AG10803 (cell line): ENCODE measurements around the gene SLC25A11.

Source experiments
- DNase-seq: peaks from one replicate; pipeline ENCODE4 v3.0.0; 2010; ENCODE audit warnings: low read depth
- H3K4me3 ChIP-seq: 2 replicates; pipeline ENCODE4 v1.5.1; 2011; ENCODE audit warnings: mild to moderate bottlenecking, low read length, control low read depth
- TF ChIP-seq, protein P1 (sequence below): conservative IDR thresholded peaks from 2 replicates; pipeline ENCODE4 v1.5.1; 2011; ENCODE audit warnings: mild to moderate bottlenecking, low read length, control low read depth, inconsistent platforms

The SLC25A11 gene

DNA sequence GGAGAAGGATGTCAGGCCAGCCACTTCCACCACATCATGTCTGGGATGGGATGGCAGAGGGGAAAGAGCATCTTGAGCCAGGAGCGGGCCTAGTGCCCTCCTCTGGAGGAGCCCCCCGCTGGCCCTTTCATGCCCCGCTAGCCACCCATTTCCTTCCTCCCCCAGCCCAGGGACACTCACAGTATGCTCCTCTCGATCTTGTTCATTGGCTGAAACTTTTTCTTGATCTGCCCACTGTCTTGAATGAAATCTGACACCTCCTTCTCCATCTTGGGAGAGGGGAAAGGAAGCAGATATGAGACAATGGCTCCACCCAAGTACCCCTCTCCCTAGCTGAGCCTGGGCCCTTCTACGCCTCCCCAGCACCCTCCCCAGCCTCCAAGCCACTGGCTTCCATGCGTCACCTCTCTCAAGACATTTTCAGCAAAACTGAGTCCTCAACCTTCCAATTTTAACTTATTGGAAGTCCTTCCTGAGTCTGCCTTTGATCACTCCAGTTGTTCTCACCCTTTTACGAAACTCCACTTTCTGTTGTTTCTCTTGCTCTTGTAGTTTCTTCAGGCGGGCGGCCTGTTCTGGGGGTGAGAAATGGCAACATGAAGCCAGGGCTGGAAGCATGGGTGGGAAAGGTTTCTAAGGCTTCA is 20.6 kb upstream of the SLC25A11 start:
- H3K4me3 ChIP-seq, result no peak overlapping the region
- no peak for DNase-seq
- TF ChIP-seq, protein P1, sequence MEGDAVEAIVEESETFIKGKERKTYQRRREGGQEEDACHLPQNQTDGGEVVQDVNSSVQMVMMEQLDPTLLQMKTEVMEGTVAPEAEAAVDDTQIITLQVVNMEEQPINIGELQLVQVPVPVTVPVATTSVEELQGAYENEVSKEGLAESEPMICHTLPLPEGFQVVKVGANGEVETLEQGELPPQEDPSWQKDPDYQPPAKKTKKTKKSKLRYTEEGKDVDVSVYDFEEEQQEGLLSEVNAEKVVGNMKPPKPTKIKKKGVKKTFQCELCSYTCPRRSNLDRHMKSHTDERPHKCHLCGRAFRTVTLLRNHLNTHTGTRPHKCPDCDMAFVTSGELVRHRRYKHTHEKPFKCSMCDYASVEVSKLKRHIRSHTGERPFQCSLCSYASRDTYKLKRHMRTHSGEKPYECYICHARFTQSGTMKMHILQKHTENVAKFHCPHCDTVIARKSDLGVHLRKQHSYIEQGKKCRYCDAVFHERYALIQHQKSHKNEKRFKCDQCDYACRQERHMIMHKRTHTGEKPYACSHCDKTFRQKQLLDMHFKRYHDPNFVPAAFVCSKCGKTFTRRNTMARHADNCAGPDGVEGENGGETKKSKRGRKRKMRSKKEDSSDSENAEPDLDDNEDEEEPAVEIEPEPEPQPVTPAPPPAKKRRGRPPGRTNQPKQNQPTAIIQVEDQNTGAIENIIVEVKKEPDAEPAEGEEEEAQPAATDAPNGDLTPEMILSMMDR, result no peak

DNA sequence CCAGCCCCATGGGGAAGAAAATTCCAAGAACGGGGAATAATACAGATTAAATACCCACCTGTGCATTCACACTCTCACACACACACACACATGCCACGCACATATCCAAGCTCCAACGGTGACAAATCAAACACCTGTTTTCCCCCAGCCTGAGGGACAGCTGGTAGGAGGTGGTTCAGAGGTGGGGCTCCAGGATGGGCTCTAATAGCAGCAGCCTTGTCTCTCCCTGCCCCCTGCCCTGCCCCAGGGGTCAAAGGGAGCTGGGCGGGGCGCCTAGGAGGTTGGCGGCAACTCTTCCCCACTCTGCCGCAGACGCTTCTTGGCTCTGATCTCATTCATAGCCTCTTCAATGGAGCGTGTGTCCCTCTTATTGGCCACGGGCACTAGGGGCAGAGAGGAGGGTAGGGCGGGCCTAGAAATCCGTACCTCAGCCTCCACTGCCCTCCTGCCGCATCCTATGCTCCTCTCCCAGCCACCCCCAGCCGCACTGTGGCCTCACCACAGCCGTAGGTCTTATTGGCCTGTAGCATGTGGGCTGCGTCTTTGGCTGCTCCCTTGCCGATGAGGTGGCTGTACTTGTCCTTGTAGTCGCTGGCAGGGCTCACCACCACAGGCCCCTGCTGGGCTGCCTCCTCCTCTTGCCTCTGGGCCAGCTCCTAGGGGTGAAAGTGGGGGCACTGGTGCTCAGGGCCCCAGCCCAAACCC is 19.6 kb upstream of the SLC25A11 start:
- H3K4me3 ChIP-seq, result no peak overlapping the region
- TF ChIP-seq, protein P1, result no peak
- DNase-seq, result no peak

DNA sequence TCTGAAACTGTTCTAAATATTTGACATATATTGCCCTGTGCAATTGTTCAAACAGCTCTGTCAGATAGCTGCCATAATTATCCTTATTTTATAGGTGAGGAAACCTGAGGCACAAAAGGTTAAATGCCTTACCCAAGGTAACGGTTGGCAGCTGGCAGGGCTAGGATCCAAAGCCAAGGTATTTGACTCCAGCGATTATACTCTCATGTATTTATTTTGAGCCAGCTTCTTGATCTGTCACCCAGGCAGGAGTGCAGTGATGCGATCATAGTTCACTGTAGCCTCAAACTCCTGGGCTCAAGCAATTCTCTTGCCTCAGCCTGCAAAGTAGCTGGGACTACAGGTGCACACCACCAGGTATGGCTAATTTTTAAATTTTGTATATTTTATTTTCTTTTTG is 18.3 kb upstream of the SLC25A11 start:
- no peak overlapping the region for H3K4me3 ChIP-seq
- no peak for DNase-seq
- TF ChIP-seq, protein P1, result no peak

DNA sequence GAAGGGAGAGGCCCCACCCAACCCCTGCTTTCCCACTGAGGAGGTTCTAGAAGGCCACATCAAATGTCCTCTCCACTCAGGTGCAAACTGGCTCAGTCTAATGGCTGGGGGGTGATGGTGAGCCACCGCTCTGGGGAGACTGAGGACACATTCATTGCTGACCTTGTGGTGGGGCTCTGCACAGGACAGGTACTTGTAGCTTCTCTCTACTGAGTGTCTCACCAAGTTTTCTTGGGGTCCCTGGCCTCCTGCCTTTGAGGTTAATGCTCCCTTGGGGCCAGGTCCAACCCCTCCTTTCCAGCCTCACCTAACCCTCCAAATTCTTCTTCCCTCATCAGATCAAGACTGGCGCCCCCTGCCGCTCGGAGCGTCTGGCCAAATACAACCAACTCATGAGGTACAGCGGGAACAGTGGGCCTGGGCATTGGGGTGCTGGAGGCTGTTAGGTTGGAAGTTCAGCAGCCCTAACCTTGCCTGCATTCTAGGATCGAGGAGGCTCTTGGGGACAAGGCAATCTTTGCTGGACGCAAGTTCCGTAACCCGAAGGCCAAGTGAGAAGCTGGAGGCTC is 16.7 kb upstream of the SLC25A11 start:
- TF ChIP-seq, protein P1, result no peak; the same call in 1 of the 2 replicates
- no peak overlapping the region for H3K4me3 ChIP-seq
- DNase-seq, result no peak

DNA sequence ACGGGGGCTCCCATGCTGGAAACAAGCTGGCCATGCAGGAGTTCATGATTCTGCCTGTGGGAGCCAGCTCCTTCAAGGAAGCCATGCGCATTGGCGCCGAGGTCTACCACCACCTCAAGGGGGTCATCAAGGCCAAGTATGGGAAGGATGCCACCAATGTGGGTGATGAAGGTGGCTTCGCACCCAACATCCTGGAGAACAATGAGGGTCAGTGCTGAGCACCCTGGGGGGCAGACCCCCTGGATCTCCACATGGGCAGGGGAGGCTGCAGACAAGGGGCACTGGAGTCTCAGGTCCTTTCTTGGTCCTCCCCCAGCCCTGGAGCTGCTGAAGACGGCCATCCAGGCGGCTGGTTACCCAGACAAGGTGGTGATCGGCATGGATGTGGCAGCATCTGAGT is 15.2 kb upstream of the SLC25A11 start:
- TF ChIP-seq, protein P1, result no peak

DNA sequence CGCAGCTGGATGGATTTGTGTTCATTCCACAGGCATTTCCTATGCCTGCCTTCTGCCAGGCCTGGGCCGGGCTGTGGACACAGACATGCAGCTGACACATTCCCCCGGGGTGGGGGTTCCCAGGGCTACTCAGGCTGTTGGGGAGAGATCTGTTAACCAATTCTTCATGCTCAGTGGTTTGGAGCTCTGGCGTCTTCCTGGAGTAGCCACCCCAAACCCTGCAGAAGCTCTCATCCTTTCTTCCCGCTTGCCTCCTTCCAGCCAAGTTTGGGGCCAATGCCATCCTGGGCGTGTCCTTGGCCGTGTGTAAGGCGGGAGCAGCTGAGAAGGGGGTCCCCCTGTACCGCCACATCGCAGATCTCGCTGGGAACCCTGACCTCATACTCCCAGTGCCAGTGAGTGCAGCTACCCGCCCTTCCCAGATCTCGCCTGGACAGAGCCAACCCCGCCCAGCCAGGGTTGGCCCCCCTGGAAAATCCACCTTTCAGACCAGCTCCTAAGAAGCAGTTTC is 13.7 kb upstream of the SLC25A11 start:
- TF ChIP-seq, protein P1, result no peak
- H3K4me3 ChIP-seq, result peak overlapping the region; percentile 20
- peak; percentile 88 for DNase-seq

More for the DNA sequence above, 15.2 kb upstream of the SLC25A11 start:
- H3K4me3 ChIP-seq, result no peak overlapping the region
- no peak for DNase-seq
